ENCODE measurements around the gene BAZ1A.
"Not testable (repeated sequence)": the region's sequence is repeated elsewhere in the genome, so short reads cannot be mapped to it uniquely, and the experiment has no call there.

BAZ1A gene

DNA sequence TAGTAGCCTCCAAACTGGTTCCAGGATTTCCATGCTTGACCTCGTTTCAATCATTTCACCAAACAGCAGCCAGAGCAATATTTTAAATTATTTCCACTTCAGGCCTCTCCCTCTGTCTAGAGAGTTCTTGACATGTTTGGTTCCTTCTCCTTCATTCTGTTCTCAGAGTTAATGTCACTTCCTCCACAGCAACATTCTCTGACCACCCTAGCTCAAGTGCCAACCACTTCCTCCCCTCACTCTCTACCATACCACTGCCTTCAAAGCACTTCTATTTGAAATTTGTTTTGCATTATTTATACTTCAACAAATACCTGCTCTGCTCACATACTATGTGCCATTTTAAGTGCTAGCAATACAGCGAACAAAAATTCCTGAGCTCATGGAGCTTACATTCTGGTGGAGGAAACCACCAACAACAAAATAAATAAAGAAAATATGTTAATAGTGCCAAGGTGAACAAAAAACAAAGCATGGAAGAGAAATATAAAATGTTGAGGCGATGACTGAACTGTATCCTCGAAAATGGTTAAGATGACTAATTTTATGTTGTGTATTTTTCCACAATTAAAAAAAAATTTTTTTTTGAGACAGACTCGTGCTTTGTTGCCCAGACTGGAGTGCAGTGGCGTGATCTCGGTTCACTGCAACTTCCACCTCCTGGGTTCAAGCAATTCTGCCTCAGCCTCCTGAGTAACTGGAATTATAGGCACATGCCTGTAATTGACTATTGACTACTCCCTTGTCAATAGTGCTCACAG, 17.3 kb downstream of the BAZ1A start:
- no peak for DNase-seq

DNA sequence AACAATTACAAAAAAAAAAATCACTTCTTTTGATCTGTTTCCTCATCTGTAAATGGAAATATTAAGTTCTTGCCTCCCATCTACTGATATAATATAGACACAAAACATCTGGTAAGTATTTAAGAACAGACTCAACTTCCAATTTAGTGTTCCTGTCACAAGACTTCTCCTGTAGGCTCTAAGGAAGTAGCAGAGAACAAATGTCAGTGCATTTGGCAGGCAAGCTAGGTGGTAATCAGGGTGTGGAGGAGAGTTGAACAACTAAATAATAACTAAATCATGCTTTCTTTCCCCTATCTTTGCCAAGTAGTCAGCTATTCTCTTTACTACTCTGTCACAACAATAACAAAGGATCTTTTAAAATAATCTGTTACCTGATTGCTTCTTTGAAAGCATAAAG, 22.1 kb downstream of the BAZ1A start:
- no peak for DNase-seq

DNA sequence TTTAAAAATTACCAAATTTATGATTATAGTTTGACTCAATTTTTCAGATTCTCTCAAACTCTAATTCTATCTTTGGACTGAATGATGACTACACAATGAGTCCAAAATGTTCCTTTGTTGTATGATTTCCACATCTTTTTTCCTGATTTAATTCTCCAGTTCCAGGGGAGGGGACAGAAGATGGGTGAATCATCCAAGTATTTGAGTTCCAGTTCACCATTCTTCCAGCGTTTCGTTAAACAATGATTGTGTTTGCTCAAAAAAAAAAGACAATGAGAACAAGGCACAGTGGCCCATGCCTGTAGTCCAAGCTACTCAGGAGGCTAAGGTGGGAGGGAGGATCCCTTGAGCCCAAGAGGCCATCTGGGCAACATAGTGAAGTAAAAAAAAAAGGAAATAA, 23.8 kb downstream of the BAZ1A start:
- DNase-seq: no peak

- DNase-seq: no peak
Measured at GRCh38 chr14:34845869-34846268, 29.3 kb downstream of the BAZ1A start.

GRCh38 chr14:34843011-34843554, 32.1 kb downstream of the BAZ1A start:
- DNase-seq: no peak

DNA sequence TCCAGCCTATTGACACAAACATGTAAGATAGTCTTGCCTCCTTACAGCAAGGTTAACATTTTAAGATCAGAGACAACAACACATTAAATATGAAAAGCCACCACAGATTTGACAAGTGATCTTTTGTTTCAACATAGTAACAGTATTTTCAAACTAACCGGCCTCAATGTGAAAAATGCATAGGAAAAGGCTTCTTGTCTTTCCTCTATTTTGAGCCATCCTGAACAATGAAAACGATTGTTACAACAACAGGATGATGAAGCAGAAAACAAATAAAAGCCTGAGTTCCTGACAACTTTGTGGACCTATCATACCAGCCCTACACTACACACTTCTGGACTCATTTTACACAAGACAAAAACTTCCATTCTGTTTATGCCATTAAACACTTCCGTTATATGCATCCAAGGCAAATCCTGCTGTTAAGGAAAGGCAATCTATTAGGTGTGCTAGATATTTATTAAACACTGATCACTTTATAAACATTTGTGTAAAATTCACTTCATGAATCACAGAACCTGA, 37.3 kb downstream of the BAZ1A start:
- no peak for DNase-seq

DNA sequence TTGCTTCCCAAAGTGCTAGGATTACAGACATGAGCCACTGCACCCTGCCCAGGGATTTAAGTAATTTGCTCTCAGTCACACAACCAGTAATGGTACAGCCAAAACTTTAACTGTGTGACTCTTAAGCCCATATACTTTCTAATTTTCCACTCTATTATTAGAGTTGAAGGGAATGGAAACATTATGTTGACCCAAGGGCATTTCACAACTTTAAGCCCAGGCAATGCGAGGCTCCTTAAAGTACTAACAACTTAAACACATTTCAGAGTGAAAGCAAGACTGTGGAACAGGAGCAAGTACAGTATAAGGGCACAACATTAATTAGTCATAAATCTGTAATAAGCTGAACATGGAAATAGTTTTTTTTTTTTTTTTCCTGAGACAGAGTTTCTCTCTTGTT, 39.8 kb downstream of the BAZ1A start:
- no peak for DNase-seq

DNA sequence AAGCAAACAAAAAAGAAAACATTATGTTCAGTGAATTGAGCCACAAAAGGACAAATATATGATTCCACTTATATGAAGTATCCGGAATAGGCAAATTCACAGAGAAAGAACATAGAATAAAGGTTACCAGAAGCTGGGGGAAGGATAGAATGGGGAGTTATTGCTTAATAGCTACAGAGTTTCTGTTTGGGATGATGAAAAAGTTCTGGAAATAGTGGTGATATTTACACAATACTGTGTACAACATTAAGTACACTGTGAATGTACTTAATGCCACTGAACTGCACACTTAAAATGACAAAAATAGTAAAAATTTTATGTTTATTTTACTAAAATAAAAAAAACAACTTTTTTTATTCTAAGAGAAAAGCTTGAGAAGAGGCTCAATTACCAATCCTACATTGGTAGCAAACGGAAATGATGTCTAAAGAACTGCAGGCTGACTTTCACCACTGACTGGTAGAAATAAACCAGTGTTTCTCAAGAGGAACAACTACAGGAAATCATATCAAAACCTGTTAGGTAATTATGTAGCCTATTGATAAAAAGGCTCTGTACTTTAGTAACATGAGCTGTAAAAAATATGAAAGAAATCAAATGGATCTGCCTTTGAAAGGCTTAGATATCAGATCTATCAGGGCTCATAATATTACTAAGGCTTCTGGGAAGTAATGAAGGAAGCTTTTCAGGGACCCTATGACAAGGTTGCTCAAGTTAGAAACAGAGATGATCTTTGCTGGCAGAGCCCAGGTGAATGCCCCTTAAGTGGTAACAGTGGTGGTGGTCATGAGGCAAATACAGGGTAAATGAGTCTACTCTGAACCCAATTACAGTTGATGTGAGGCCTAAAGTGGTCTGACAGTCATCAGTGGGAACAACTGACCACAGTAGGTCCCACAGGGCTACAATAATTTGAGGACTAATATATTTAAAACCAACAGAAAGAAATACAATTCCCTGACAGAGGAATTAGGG, 41.3 kb downstream of the BAZ1A start:
- DNase-seq: no peak

DNA sequence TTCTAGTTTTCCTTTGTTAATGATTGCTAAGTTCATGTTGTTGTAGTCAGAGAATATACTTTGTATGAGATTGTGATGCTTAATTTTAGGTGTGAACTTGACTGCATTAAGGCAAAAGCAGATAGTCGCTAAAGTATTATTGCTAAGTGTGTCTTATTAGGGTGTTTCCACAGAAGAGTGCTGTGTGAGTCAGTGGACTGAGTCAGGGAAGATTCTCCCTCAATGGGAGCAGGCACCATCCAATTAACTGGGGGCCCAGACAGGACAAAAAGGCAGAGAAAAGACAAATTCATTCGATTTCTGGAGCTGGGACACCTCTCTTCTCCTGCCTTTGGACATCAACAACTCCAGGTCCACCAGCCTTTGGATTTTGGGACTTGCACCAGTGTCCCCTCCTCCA, 48.5 kb downstream of the BAZ1A start:
- DNase-seq: no peak

- DNase-seq: no peak
Measured at GRCh38 chr14:34824826-34825225, 50.3 kb downstream of the BAZ1A start.

DNA sequence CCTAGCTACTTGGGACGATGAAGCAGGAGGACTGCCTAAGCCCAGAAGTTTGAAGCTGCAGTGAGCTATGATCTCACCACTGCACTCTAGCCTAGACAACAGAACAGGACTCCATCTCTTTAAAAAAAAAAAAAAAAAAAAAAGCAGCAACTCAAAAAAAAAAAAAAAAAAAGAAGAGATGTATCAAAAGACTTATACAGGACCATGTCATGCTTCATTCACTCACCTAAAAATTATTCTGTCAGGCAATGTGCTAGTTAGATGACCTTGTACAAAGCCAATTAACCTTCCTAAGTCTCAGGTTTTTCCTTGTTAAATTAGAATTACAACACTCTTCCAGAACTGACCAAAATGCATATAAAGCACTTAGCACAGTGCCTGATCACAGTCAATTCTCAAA, 50.9 kb downstream of the BAZ1A start:
- DNase-seq: no peak

GRCh38 chr14:34817768-34818167, 57.4 kb downstream of the BAZ1A start:
- no peak for DNase-seq

GRCh38 chr14:34810028-34810427, 65.1 kb downstream of the BAZ1A start:
- no peak for DNase-seq

- no peak for DNase-seq
Measured at GRCh38 chr14:34806257-34806656, 68.9 kb downstream of the BAZ1A start.

GRCh38 chr14:34804933-34805332, 70.2 kb downstream of the BAZ1A start:
- DNase-seq: no peak

DNA sequence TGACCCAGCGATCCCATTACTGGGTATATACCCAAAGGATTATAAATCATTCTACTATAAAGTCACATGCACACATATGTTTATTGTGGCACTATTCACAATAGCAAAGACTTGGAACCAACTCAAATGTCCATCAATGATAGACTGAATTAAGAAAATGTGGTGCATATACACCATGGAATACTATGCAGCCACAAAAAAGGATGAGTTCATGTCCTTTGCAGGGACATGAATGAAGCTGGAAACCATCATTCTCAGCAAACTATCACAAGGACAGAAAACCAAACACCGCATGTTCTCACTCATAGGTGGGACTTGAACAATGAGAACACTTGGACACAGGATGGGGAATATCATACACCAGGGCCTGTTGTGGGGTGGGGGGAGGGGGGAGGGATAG, 76.3 kb downstream of the BAZ1A start:
- not testable (repeated sequence) for DNase-seq

- DNase-seq: no peak
Measured at GRCh38 chr14:34797747-34798583, 77.2 kb downstream of the BAZ1A start.

DNA sequence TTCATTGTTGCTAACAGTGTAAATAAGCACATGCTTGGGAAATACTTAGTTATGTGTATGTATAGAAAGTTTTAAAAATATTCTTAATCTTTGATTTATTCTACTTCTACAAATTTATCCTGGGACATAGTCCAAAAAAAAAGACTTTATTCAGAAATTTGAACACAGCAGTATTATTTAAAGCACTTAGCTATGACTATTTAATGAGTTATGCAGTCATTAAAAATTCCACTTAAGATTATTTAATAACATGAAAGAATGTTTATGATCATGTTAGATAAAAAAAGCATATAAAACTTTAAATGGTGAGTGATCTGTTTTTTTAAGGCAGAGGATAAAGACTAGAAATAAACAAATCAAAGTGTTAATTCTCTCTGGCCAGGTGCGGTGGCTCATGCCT, 78.3 kb downstream of the BAZ1A start:
- DNase-seq: no peak

GRCh38 chr14:34794941-34795340, 80.2 kb downstream of the BAZ1A start:
- no peak for DNase-seq

GRCh38 chr14:34794217-34794616, 80.9 kb downstream of the BAZ1A start:
- no peak for DNase-seq

GRCh38 chr14:34792598-34792997, 82.6 kb downstream of the BAZ1A start:
- no peak for DNase-seq

DNA sequence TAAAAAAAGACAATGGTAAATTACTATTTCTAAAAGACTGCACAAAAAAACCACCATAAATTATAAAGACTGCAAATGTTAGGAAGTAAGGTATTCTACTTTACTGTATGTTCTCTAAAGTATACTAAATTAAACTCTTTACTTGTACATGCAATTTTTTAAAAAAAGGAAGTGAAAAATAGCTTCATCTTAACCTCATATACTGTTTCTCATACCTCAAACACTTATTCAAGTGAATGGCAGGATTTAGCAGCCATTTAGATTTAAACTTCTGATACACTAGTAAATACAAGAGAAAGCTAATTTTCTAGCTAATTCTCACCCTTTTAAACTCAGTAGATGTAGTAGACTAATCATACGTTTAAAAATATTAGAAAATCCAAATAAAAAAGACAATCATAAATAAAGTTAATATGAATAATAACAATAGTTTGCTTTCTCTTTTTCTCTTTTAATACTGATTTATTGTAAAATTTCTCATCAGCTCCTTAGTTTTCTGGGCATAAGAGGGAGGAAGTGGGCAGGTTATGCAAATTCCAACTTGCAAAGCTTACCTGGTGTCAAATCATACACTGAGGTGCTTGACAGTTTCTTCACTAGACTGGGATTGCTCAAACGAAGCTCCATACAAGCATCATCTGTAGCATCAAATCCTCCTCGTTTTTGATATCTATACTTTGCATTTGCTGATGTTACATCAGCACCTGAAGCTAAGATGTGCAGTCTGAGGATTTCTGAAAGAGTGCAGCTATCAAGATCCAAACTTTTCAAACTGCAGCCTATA, 89.7 kb downstream of the BAZ1A start:
- DNase-seq: no peak

Measured in hippocampal formation (tissue), 2 donors.